NCI-H774 (cell line): ENCODE data around the gene TRAPPC3.
A peak's percentile ranks its signal among the peaks of the same experiment; 100 is the strongest.
"Not testable (repeated sequence)": the region's sequence is repeated elsewhere in the genome, so short reads cannot be mapped to it uniquely, and the experiment has no call there.

Experiments
- DNase-seq: peaks from one replicate; lab custom pipeline; 2025; lab: John Stamatoyannopoulos, UW

The TRAPPC3 gene

GRCh38 chr1:36166136-36166535 is 16.9 kb upstream of the TRAPPC3 start:
- DNase-seq = no peak

- no peak for DNase-seq
These were observed 15.9 kb upstream of the TRAPPC3 start for GRCh38 chr1:36165145-36165544.

GRCh38 chr1:36164361-36164760 is 15.1 kb upstream of the TRAPPC3 start:
- DNase-seq = no peak

GRCh38 chr1:36163426-36163825 is 14.1 kb upstream of the TRAPPC3 start:
- DNase-seq = no peak

- no peak for DNase-seq
These were observed 13.5 kb upstream of the TRAPPC3 start for GRCh38 chr1:36162680-36163239.

- no peak for DNase-seq
These were observed 12.6 kb upstream of the TRAPPC3 start for GRCh38 chr1:36161641-36162531.

DNA sequence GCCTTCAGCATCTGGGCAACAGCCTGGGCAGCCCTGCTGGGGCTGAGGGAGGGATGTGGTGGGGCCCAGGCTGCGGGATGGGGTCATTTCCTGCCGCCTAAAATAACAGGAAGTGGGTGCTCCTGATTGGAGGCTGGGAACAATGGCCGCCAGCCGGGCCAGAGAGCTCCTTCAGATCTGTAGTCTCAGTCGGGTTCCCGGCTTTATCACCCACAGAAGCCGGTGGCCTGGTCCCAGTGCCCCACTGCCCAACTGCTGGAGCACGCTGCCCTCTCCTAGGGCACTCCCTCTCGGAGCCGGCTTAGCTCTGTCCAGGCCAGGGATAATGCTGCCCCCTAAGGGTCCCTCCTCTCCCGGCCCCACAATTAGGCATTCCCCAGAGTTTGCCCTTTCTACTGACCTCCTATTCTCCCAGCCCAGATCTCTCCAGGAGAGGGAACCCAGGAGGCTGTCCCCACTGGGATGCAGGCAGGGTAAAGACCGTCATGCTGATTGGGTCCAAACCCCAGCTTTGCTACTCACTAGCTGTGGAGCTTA is 11.7 kb upstream of the TRAPPC3 start:
- no peak for DNase-seq

DNA sequence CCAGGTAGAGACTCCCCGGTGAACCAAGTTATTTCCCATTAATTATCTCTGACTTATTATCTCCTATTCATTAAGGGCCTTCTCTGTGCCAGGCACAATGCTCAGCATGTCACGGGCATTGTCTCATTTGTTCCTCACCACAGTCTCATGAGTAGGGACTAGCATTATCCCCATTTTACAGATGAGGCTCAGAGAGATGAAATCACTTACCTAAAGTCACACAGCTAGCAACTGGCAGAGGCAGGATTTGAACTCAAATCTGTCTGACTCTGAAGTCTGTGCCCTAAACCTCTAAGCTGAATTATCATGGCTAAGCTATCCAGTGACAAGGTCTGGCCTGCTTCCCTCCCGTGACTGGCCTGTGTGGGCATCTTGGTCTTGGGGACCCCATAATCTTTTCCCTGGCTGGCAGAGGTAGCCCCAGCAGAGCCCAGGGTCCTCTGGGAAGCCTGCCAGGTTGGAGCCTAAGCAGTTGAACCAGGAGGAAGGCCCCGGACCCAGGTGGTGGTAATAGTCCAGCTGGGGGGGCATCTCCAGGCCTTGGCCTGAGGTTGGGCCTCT is 11.2 kb upstream of the TRAPPC3 start:
- no peak for DNase-seq

DNA sequence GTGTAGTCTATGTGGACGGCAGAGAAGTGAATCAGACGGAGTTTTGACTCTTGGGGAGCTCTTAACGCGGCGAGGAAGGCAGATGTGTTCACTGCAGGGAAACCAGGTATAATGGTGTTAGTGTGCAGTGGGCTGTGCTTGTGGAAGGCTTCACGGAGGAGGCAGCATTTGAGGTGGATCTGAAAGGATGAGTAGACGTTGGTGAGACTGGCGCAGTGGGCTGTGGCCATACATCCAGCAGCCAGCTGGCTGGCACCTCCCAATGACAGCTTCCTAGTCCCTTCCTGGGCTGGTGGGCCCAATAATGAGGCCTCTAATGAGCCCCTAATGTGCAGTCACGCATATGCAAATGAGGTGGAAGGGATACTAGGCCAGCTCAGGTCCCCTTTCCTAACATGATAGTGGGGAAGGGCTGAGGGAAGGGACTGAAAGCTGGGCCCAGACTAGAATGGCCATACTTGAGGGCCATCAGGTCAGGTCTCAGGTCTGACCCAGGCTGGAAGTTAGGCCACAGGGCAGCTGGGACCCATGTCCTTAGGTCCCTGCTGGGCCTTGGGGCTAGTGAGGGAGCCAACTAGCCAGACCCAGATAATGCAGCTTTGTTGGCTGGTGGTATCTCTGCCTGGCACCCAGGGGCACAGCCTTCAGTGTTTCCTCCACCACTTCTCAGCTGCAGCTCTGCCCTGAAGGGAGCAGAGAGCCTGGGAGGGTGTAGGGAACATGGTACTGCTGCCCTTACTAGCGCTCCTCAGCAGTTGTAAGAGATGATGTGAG is 10.5 kb upstream of the TRAPPC3 start:
- DNase-seq = no peak

DNA sequence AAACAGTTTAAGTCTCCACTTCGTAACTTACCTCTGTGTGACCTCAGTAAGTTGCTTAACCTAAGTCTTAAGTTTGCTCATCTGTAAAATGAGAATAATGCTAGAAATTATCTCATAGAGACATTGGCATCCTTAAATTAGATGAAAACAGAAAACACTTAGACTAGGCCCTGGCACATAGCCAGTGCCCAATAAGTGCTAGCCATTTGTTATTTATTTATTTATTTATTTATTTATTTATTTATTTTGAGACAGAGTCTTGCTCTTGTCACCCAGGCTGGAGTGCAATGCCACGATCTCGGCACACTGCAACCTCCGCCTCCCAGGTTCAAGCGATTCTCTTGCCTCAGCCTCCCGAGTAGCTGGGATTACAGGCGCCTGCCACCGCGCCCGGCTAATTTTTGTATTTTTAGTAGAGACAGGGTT is 9.6 kb upstream of the TRAPPC3 start:
- not testable (repeated sequence) for DNase-seq

- DNase-seq = no peak
These were observed 8.9 kb upstream of the TRAPPC3 start for GRCh38 chr1:36157973-36158826.

- DNase-seq = no peak
These were observed 8.0 kb upstream of the TRAPPC3 start for GRCh38 chr1:36157115-36157903.

GRCh38 chr1:36156329-36157114 is 7.2 kb upstream of the TRAPPC3 start:
- peak; percentile 61 for DNase-seq

GRCh38 chr1:36155408-36156328 is 6.4 kb upstream of the TRAPPC3 start, which contains the start of gene MAP7D1:
MAP7D1 (plus strand) TSS chr1:36156160; CDS start chr1:36156418, 258 bp downstream.
- peak; percentile 93 for DNase-seq

DNA sequence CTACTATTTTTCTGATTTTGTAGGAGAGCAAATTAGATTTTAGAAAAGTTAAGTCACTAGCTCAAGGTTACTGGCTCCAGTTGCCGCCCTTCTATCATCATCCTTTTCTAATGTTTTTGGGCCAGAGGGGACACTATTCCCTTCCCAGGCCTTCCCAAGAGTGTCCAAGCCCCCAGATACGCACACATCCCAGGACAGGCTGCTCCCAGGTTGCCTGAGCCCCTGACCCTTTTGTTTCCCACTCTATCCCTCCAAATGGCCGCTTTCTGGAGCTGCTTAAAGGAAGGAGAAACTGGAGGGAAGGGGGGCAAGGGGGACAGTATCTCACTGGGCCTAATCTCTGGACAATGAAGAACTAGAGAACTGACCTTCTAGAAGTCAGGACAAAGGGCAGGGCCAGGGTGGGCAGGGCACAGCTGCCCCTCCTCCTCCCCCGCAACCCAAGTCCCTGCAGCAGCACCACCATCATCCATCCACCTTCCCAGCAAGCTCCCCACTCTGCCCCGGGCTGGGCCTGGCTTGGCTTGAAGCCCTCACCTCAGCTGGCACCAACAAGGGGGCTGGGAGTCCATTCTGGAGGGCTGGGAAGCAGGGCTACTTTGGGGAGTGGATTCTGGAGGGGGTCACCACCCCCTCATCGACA is 5.6 kb upstream of the TRAPPC3 start:
- DNase-seq = no peak

- no peak for DNase-seq
These were observed 5.0 kb upstream of the TRAPPC3 start for GRCh38 chr1:36154335-36154734.

DNA sequence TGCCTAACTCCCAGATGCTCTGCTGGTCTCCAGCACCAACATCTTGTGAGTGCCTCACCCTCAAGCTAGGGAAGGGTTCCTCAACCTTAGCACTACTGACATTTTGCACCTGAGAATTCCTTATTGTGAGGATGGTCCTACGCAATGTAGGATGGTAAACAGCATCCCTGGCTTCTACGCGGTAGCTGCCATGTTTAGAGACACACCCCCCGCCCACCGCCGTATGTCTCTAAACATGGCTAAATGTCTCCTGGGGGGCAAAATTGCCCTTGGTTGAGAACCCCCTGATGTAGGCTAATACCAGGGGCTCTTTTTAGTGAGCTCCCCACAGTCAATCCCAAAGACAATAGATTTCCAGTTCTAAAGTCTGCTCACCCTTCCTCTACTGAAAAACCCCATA is 4.2 kb upstream of the TRAPPC3 start:
- DNase-seq = no peak

GRCh38 chr1:36151845-36152203 is 2.5 kb upstream of the TRAPPC3 start:
- DNase-seq = no peak
